Left forelimb (tissue), 1 donor: ENCODE results near the gene GPR42.
"Not testable (repeated sequence)": the region's sequence is repeated elsewhere in the genome, so short reads cannot be mapped to it uniquely, and the experiment has no call there.

Source experiments
- DNase-seq: peaks from one replicate; pipeline ENCODE4 v3.0.0-alpha.2; 2018; ENCODE audit warnings: low spot score

Gene GPR42

DNA sequence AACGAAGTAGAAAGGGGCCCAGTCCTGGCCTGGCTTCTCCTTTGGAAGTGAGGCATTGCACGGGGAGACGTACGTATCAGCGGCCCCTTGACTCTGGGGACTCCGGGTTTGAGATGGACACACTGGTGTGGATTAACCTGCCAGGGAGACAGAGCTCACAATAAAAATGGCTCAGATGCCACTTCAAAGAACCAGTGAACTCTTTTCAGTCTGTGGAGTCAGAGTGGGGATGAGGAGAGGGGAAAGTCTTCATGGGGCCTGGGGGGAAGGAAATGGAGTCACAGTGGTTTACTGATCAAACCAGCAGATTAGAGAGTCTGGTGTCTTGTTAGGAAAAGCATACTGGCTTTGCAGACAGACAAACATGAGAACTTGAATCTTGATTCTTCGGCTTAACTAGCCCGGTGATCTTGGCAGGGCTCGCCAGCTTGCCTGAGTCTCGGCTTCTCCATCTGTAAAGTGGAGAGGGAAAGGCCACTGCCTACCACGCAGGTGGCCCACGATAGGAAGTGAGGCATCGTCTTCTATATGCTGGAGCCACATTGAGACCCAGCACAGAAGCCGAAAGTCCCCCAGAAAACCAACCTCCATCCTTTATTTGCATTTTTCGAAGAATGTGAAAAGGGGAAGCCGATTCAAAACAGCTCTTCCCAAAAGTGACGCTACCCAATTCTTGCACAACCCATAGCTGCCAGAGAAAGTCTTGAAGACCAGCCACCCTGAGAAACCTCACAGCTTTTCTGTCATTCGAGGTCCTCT, 23.5 kb upstream of the GPR42 start, which contains the start of gene FFAR1:
TSS of gene FFAR1 (plus strand) at position 732 of the 759 bp plus-strand sequence. CDS start 3,650 bp downstream, outside the sequence.
- peak; percentile 46 for DNase-seq

DNA sequence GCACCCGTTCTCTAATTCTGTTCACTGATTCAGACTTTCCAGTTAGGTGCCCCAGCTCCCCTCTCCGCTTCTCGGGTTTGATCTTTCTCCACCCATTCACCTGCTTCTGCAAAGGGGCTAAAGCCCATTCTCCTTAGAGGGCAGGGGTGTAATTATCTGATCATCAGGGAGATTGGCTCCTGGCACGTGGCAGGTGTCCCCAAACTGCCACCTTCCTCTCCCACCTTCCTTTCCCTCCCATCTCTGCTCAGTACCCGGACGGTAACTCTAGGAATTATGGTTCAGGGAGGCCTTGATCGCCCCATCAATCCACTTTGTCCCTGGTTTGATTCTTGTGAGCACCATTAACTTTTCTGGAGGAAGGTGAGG, 23.0 kb upstream of the GPR42 start:
- DNase-seq: no peak

DNA sequence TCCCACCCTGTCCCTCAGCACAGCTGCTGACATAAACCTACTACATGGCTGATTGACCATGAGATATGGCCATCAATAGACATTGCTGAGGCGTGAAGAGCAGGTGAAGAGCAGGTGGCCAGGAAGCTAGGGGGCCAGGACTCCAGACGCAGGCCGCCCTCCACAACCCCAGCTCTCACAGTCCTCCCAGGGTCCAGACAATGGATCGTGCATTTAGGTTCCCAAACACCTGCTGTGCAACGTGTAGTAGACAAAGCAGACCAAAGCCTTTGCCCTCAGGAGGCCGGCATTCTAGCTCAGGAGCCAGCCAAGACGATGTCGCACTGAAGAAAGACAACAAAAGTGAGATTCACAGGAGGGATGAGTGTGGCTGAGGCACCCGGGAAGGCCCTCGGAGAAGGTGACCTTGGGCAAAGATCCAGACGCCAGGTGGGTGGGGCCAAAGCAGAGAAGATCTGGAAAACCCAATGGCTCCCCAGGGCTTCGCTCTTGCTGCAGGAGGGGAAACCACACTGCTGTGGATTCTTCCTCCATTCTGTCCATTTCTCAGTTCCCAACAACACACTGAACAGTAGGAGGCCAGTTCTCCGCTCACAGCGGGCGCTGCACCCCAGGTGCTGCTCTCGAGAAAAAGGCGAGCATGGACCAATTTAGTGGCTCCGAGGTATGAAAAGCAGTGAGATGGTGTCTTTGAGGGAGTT, 21.8 kb upstream of the GPR42 start:
- DNase-seq: peak; percentile 22

DNA sequence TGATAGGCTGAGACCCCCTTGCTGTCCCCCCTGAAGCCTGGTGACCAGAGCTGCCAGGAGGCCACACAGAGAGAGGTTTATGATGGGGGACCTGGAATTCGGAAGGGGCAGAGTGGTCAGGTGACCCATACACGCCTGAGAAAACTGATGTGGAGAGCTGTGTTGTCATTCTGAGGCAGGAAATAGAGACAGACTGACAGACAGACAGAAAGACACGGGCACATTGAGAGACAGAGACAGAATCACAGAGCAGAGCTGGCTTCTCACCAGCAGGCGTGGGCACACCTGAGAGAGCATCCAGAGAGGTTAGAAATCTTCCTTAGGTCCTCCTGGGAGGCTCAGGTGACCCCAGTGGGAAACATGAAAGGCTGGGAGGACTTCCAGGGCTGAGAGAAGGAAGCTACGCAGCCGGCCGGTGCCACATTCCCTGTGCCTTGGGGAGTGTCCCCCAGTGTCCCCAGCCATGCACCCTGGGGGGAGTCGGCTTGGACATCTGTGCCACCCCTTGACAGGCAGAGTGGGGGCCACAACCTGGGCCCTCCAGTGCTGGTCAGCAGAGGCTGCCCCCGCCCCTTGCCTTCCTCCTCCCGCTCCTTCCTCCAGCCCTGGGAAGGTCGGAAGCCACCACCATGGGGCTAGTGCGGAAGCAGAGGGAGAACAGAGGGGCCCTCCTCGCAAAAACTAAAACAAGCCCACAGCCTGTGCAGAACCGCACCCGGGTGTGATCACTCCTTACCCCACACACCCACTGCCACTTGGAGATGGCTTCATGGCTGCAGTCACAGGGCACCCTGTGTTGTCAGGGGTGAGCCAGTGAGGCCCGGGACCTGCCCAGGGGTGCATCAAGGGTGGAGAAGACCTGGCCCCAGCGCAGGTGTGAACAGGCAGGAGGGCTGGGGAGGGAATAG, 21.0 kb upstream of the GPR42 start:
- DNase-seq: peak; percentile 45

DNA sequence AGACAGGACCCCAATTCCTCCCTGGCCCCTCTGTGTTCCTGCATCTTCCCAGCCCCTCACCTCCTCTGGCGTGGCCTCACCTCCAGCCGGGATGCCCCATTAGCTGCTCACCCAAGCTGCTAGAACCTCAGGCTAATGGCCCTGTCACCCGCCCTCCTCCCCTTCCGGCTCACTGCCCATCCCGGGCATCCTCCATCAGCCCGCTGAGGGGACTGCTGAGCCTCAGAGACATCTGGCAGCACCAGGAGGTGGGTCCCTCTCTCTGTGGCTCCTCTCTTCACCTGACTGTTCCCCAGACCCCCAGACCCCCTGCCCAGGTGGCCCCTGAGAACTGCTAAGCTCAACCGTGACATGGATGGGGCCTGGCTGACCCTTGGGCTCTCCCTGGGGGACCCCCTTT, 20.3 kb upstream of the GPR42 start:
- no peak for DNase-seq

DNA sequence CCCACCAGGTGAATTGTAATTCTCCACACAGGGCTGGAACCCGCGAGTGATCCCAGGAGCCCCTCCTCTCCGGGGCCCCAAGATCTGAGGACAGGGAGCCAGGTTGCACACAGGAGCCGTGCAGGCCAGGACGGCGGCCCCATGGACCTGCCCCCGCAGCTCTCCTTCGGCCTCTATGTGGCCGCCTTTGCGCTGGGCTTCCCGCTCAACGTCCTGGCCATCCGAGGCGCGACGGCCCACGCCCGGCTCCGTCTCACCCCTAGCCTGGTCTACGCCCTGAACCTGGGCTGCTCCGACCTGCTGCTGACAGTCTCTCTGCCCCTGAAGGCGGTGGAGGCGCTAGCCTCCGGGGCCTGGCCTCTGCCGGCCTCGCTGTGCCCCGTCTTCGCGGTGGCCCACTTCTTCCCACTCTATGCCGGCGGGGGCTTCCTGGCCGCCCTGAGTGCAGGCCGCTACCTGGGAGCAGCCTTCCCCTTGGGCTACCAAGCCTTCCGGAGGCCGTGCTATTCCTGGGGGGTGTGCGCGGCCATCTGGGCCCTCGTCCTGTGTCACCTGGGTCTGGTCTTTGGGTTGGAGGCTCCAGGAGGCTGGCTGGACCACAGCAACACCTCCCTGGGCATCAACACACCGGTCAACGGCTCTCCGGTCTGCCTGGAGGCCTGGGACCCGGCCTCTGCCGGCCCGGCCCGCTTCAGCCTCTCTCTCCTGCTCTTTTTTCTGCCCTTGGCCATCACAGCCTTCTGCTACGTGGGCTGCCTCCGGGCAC, 19.3 kb upstream of the GPR42 start:
- DNase-seq: no peak

DNA sequence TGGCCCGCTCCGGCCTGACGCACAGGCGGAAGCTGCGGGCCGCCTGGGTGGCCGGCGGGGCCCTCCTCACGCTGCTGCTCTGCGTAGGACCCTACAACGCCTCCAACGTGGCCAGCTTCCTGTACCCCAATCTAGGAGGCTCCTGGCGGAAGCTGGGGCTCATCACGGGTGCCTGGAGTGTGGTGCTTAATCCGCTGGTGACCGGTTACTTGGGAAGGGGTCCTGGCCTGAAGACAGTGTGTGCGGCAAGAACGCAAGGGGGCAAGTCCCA, 18.8 kb upstream of the GPR42 start:
- DNase-seq: no peak

DNA sequence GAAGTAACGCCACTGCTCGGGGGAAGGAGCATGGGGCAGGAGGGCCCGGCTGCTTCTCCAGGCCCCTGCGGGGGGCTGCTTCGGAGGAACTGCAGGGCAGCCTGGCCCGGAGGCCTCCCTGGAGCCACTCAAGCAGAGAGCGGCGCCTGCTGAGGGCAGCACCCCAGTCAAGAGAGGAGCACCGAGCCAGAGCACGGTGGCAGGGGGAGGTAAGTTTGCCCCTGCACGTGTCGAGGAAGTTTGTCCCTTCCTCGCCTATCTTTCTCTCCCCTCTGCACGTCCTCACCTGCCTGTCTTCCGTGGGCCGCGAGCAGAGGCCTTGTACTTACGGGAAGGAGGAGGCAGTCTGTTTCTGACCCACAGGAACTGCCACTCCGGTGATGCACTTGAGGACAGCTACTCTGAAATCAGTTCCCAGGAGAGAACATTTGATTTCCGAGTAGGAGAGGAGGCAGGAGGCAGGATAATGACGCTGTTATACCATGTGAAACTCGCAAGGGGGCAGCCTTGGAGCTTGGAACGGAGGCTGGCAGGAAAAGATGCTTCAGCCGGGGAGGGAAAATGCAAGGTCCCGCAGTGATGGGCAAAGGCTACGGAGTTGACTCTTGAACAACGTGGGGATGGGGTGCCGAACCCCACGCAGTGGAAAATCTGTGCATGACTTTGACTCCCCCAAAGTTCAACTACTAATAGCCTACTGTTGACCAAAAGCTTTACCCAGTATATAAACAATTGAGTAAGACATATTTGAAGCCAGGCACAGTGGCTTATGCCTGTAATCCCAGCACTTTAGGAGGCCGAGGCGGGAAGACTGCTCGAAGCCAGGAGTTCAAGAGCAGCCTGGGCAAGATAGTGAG, 18.2 kb upstream of the GPR42 start:
- no peak for DNase-seq

DNA sequence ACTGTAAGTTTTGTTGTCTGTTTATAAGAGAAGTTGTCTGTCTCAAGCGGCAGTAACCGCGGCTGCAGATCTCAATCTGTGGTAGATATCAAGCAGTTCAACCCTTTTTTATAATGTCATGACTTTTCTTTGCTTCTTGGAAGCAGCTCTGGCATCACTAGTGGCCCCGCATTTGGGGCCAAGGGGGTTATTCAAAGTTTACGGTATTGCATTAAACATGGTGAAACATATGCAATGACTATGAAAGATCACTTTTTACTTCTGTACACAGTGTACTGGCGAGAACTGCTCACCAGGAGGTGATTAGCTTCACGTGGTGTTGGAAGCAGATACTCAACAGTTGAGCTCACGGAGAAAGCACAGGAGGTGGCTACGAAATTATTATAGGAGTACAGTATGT, 17.2 kb upstream of the GPR42 start:
- DNase-seq: peak; percentile 22

DNA sequence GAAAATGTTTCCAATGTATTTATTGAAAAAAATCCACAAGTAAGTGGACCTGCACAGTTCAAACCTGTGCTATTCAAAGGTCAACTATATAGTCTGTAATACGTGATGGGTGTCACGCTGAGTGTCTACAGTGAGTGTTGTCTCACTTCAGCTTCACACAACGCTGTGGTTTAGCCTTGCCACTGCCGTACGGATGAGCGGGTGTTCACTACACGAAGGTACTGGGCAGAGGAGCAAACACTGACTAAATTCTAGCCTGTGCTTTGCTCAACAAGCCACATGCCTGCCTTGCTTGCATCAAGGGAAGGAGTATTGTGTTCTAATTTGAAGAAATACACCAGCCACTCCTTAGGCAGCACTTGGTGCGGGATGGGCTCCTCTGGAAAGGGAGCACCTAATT, 16.0 kb upstream of the GPR42 start:
- peak; percentile 22 for DNase-seq

DNA sequence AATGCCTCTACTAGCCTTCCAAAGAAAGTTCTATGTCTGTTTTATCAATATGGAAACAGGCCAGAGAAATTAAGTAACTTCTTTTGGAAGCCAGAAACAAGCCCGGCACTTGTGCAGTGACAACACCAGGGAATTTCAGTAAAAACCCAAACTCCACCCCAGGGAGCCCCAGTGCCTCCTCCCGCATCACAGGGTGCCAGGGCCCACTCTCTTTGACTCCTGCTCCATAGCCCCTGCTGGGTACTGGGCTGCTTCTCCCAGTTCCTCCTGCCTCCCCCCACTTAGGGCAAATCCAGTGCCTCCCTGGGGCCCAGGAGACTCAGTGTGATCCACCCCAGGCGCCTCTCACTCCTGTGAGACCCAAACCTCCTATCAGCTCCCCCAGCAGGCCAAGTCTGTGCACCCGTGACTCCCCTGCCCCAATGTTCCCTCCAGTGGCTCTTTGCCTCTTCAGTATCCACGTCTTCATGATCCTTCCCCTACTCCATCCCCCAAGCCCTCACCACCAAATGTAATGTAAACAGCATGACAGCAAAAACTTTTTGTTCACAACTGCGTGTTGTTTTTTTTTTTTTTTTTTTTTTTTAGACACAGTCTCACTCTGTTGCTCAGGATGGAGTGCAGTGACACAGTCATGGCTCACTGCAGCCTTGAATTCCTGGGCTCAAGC, 14.9 kb upstream of the GPR42 start:
- DNase-seq: no peak

DNA sequence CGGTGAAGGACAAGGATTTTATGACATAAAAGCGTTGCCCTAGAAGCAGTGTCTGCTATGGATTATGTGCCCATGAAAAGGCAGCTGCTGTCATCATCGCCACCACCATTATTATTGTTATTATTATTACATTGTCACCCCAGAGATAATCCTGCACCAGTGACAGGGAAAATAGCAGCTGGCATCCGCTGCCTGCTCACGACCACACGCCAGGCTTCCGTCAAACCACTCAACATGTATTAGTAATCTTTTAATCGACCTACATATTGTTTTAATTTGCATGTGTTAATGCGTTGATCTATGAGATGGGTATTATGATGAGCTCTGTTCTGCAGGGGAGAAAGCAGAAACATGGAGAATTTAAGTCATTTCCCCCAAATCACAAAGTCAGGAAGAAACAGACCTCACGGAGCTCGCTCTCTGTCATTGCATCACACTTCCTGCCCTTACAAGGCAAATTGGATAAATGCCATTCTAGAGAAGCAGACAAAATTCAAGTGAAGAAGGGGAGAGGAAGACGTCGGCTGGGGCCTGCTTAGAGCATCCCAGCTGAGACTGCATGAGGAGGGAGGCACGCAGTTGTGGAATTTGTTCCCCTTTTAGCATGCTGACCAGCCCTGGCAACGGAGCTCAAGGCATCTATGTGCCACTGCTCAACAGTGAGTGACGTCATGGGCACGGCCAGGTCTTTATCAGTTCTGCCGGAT, 12.8 kb upstream of the GPR42 start, which contains the start of gene FFAR3:
TSS of gene FFAR3 (plus strand) at position 594 of the 707 bp plus-strand sequence. CDS start 431 bp downstream, outside the sequence.
- no peak for DNase-seq

DNA sequence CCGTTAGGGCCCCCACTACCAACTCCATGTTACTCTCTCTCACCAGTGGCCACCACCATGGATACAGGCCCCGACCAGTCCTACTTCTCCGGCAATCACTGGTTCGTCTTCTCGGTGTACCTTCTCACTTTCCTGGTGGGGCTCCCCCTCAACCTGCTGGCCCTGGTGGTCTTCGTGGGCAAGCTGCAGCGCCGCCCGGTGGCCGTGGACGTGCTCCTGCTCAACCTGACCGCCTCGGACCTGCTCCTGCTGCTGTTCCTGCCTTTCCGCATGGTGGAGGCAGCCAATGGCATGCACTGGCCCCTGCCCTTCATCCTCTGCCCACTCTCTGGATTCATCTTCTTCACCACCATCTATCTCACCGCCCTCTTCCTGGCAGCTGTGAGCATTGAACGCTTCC, 12.0 kb upstream of the GPR42 start:
- DNase-seq: not testable (repeated sequence)

DNA sequence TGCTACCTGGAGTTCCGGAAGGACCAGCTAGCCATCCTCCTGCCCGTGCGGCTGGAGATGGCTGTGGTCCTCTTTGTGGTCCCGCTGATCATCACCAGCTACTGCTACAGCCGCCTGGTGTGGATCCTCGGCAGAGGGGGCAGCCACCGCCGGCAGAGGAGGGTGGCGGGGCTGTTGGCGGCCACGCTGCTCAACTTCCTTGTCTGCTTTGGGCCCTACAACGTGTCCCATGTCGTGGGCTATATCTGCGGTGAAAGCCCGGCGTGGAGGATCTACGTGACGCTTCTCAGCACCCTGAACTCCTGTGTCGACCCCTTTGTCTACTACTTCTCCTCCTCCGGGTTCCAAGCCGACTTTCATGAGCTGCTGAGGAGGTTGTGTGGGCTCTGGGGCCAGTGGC, 11.5 kb upstream of the GPR42 start:
- not testable (repeated sequence) for DNase-seq

DNA sequence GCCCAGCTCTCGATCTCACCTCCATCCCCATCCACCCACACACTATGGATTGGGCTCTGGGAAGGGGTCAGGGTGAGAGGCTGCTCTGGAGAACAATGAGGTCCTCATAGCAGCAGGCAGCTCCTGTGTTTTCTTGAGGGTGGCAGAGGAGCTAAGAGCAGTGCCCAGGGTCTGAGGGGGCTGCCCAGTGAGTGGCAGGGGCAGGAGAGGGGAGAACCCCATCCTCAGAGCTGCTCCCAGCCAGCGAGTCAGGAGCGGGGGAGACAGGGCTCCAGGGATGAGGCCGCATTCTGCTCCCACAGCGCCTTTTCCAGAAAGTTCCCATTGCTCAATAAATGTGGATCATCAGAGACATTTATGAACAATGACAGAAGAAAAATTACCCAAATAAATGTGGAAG, 10.8 kb upstream of the GPR42 start:
- DNase-seq: not testable (repeated sequence)

DNA sequence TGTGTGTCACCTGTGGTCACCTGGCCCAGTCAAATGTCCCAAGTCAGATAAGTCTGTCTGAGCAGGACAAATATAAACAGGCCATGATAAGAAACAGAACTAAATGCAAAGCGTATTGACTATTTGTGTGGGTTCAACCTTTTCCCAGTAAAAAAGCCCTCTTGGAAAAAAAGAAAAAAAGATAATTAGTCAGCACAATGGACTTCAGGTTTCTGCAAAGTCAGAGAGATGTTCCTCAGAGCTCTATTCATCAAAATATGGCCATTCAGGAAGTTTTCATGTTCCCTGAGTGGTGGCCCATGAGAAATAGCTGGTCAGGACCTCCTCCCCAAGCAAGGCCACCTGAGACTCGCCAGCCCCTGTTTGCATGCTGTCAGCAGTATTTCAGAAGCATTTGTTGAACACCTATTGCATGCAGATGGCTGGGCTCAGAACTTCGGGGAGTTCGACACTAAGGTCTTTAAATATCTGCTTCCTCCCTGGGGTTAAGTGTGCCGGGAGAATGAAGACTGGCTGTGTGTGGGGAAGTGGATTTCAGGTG, 9.9 kb upstream of the GPR42 start:
- DNase-seq: no peak

DNA sequence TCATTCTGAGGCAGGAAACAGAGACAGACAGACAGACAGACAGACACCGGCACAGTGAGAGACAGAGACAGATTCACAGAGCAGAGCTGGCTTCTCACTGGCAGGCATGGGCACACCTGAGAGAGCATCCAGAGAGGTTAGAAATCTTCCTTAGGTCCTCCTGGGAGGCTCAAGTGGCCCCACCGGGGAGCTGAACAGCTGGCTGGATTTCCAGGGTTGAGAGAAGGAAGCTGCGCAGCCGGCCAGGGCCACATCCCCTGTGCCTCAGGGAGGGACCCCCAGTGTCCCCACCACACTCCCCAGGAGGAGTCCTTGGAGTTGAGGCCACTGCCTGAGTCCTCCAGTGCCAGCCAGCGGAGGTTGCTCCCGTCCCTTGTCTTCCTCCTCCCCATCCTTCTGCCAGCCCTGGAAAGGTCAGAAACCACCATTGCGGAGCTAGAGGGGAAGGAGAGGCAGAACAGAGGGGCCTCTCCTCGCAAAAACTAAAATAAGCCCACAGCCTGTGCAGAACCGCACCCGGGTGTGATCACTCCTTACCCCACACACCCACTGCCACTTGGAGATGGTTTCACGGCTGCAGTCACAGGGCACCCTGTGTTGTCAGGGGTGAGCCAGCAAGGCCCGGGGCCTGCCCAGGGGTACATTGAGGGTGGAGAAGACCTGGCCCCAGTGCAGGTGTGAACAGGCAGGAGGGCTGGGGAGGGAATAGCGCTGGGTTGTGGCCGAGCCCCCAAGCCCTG, 8.4 kb upstream of the GPR42 start:
- no peak for DNase-seq

DNA sequence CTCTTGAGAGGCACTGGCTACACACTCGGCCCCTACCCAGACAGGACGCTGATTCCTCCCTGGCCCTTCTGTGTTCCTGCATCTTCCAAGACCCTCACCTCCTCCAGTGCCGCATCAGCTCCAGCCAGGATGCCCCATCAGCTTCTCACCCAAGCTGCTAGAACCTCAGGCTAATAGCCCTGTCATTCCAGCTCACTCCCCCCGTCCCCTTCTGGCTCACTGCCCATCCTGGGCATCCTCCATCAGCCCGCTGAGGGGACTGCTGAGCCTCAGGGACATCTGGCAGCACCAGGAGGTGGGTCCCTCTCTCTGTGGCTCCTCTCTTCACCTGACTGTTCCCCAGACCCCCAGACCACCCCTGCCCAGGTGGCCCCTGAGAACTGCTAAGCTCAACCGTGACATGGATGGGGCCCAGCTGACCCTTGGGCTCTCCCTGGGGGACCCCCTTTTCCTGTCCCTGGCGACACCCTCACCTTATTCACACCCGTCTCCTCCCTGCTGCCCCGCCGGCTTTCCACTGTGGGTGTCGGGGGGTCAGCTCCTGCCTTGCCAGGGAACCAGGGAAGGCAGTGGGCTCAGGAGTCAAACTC, 7.8 kb upstream of the GPR42 start:
- DNase-seq: no peak
